Mucosa of descending colon (tissue), 3 donors: Measurements from ENCODE around the gene BAIAP2. TPM values are rescaled to one million over a fixed set of nuclear protein-coding genes. Genes with fewer than 3 reads are reported as not detected.

ENCODE experiments used
- ATAC-seq: fragments of 200-7000 bp; cut with Tn5 transposase; one replicate; pipeline ENCODE4 v1.9.1; 2020; ENCODE audit warnings: mild to moderate bottlenecking, moderate library complexity
- DNase-seq, 3 donors: peaks; one replicate each; pipeline ENCODE4 v3.0.0-alpha.2; 2020
- H3K36me3 ChIP-seq: fragments of 200-600 bp; one replicate; pipeline ENCODE4 v1.8.0; 2021; ENCODE audit warnings: low read depth, mild to moderate bottlenecking
- H3K4me1 ChIP-seq: fragments of 200-600 bp; one replicate; pipeline ENCODE4 v1.8.0; 2021; ENCODE audit warnings: low read depth, mild to moderate bottlenecking
- H3K4me3 ChIP-seq: fragments of 200-600 bp; one replicate; pipeline ENCODE4 v1.8.0; 2021; ENCODE audit warnings: mild to moderate bottlenecking
- H3K9me3 ChIP-seq: fragments of 200-600 bp; one replicate; pipeline ENCODE4 v1.8.0; 2021; ENCODE audit warnings: mild to moderate bottlenecking
- intact Hi-C, 2 donors: fragments of 100-400 bp; cut with DNase I in 1 of 2; cut with micrococcal nuclease in 1 of 2; formaldehyde crosslinking; loops; one replicate each; pipeline versions ENCODE4 v1.11.0 to v1.11.1; 2022; cut with DNase I, micrococcal nuclease
- total RNA-seq, 3 donors: library from RNA; stranded (reverse); fragmentation: NEBNext Ultra II Directional in 2 of 3; extraction: Animal tissue kit (Norgen Biotek cat#: 25700) in 2 of 3; gene quantifications; one replicate each; pipeline versions ENCODE4 v1.2.1 to v1.2.4, GENCODE V29; 2021 to 2023
- TF ChIP-seq, protein P1 (sequence below): fragments of 200-600 bp; IDR thresholded peaks from one replicate; pipeline ENCODE4 v1.8.0; 2022; ENCODE audit warnings: antibody characterized with exemption, mild to moderate bottlenecking
- donor health status: DM: no; HTN: no; CAD: no; lungs with moderate emphysema.
- donor health status: DM: no; HTN: no; CAD: no.
- donor health status: DM: no; HTN: yes; CAD: no.

The BAIAP2 gene
- total RNA-seq, 3 donors from 2014 or later = 11.6 to 76.7 (median 19.4) TPM

DNA sequence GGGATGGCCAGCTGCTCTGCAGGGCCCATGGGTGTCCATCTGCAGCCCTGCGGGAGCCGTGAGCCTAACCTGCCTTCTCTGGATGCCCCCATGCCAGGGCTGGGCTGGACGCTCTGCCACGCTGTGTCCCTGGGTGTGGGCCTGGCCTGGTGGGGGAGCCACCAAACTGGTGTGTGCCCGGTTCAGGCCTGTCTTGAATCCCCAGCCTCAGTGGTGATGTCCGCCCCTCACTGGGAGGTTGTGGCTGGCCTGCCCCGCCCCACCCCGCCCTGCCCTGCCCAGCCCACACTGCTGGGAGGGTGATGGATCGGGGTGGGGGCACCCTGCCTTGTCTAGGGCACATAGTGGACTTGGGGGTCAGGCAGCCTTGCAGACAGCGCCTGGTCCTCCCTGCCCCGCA lies 80.3 kb downstream of the BAIAP2 start:
- DNase-seq (no peak), ATAC-seq (no peak)
- Histone ChIP-seq H3K4me1 (peaks cover 5% of the 10 kb centered on the region), H3K9me3 (no peaks in the 10 kb centered on the region), H3K4me3 (no peak overlapping the region), H3K36me3 (no peaks in the 10 kb centered on the region)
- TF ChIP-seq, protein P1, sequence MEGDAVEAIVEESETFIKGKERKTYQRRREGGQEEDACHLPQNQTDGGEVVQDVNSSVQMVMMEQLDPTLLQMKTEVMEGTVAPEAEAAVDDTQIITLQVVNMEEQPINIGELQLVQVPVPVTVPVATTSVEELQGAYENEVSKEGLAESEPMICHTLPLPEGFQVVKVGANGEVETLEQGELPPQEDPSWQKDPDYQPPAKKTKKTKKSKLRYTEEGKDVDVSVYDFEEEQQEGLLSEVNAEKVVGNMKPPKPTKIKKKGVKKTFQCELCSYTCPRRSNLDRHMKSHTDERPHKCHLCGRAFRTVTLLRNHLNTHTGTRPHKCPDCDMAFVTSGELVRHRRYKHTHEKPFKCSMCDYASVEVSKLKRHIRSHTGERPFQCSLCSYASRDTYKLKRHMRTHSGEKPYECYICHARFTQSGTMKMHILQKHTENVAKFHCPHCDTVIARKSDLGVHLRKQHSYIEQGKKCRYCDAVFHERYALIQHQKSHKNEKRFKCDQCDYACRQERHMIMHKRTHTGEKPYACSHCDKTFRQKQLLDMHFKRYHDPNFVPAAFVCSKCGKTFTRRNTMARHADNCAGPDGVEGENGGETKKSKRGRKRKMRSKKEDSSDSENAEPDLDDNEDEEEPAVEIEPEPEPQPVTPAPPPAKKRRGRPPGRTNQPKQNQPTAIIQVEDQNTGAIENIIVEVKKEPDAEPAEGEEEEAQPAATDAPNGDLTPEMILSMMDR = no peak
- intact Hi-C loops = no loop called here

DNA sequence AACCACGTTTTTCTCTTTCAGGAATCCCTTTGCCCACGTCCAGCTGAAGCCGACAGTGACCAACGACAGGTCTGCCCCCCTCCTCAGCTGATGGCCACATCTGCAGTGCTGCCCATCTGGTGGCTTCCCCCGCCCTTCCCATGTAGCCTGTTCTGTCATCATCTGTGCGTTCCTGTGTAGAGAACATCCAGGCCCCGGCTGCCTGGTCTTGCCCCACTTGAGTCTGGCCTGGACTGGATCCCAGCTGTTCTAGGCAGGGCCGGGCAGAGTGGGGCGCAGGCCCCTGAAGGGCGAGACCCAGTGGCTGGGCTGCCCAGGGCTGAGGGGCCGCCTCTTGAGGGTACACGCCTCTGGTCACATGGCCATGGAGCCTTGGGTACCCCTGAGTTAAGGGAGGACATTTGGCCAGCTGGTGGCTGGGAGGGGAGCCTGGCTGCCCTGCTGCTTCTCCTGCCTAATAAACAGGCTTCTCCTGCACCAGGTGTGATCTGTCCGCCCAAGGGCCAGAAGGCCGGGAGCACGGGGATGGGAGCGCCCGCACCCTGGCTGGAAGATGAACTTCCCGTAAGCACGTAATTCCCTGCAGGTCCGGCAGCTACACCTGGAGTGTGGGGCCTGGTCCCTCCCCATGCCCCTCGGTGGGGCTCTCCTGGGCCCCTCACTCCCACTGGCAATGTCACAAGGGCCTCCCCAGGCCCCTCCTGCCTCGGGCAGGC lies 81.0 kb downstream of the BAIAP2 start:
- Histone ChIP-seq H3K4me1 (peaks cover 5% of the 10 kb centered on the region), H3K36me3 (no peaks in the 10 kb centered on the region), H3K9me3 (no peaks in the 10 kb centered on the region), H3K4me3 (no peak overlapping the region)
- intact Hi-C loops = no loop called here
- TF ChIP-seq, protein P1 = no peak
- no peak for DNase-seq
- ATAC-seq = no peak

DNA sequence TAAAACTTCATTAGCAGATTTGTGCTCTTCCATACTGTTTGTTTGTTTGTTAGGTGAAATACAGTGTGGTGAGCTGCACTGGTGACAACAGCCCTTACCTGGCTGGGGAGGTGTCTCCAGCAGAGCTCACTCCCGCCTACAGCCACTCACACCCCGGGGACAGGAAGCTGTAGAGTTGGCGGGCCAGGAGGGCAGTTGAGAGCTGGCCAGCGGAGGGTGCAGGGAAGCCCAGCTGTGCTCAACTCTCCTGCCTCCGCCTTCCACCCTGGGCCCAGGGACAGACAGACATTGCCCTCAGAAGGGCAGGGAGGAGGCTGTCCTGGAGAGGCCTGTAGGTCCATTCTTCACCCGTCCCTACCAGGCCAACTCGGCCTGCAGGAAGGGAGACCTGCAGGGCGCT lies 81.8 kb downstream of the BAIAP2 start:
- no peak for DNase-seq
- peaks cover 5% of the 10 kb centered on the region for H3K4me1 ChIP-seq

DNA sequence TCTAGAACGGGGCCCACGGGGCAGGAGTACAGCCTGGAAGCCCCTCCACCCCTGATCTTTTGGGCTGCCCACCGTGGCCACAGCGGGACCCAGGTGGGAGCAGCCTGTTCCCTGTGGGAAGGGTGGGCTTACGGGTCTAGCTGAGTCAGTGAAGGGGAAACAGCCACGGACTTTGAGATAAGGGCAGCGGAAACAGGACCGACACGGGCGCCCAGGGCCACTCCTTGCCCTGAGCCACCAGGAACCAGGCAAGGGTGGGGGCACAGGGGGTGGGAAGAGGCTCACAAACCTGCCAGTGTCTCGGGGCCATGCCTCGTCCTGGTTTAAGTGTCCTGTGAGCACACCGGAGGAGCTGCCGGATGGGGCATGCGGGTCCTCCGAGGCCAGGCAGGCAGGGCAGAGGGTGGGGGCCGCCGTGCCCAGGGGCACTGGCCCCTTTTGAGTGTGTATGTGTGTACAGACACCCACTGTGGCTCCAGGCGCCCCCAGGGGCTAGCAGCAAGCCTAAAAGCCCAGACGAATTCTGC lies 82.8 kb downstream of the BAIAP2 start:
- H3K36me3 ChIP-seq = no peaks in the 10 kb centered on the region
- intact Hi-C loops = no loop called here
- H3K9me3 ChIP-seq = no peaks in the 10 kb centered on the region
- TF ChIP-seq, protein P1 = no peak
- H3K4me3 ChIP-seq = no peak overlapping the region
- DNase-seq (no peak), ATAC-seq (no peak)
- peaks cover 5% of the 10 kb centered on the region for H3K4me1 ChIP-seq

More for the DNA sequence above, 81.8 kb downstream of the BAIAP2 start:
- no peaks in the 10 kb centered on the region for H3K9me3 ChIP-seq
- TF ChIP-seq, protein P1 = no peak
- H3K36me3 ChIP-seq = no peaks in the 10 kb centered on the region
- intact Hi-C loops = no loop called here
- no peak for ATAC-seq
- no peak overlapping the region for H3K4me3 ChIP-seq

DNA sequence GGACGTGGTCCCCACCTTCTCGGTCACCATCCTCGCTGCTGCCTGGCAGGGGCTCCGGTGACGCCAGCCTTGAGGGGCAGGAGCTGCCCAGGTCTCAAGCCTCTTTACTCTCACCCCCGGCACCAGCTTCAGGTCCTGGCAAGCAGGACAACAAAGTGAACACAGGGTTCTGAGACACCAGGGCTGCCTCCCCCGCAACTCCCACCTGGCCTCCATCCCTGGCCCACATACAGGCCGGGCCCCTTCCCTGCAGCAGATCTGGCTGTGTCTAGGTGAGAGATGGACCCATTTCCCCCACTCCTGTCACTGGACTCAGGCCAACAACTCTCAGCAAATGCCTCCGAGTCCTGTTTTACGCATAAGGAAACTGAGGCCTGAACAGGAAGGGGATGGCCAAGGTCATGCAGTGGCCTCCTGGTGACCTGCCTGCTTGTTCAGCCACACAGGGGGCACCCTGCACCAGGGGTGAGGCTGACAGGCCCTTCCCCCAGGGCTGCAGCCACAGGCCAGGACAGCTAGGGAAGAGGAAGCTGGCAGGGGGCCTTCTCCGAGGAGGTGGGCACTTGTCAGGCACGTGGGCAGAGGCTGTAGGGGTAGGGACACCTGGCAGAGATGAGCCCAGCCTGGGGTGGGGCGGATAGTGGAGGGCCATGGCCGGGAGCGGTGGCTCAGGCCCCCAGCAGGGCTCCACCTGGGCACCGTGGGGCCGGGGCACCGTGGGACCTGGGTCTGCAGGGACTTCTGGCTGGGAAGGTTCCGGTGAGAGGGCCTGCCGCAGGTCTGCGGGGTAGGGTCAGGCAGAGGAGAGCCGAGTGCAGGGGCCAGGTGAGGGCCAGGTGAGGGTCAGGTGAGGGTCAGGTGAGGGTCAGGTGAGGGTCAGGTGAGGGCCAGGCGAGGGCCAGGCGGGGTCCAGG lies 83.6 kb downstream of the BAIAP2 start:
- Histone ChIP-seq H3K4me1 (peaks cover 5% of the 10 kb centered on the region), H3K9me3 (no peaks in the 10 kb centered on the region), H3K36me3 (no peaks in the 10 kb centered on the region), H3K4me3 (no peak overlapping the region)
- intact Hi-C loops = no loop called here
- no peak for ATAC-seq
- DNase-seq = no peak
- TF ChIP-seq, protein P1 = no peak
